IPS DF 19.7 (cell line): Measurements from ENCODE around the gene PPID.
A peak's percentile ranks its signal among the peaks of the same experiment; 100 is the strongest.
"Not testable (repeated sequence)": the region's sequence is repeated elsewhere in the genome, so short reads cannot be mapped to it uniquely, and the experiment has no call there.

Source experiments
- DNase-seq: peaks from one replicate; pipeline ENCODE4 v3.0.0-alpha.2; 2013; ENCODE audit warnings: low read depth, low spot score

The PPID gene

GRCh38 chr4:158729716-158730559, 6.7 kb upstream of the PPID start:
- DNase-seq: no peak

- DNase-seq: no peak
Measured at GRCh38 chr4:158728236-158728635, 5.0 kb upstream of the PPID start.

GRCh38 chr4:158726633-158727032, 3.4 kb upstream of the PPID start:
- no peak for DNase-seq

DNA sequence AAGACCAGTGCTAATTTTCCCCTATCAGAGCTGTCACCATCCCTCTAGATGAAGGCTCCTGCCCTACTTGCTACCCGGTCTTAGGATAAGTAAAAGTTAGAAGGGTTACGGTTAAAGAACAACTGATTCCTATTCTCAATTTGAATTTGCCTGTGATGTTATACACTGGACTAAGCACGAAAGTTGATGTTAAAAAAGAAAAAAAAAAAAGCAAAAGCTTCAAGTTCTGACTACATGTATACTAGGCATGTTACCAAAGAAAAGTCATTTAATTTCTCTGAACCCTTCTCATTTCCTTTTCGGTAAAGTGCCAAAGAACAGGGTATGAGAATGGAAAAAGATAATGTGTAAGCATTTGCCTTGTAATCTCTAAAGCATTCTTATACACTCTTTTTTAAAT, 1.4 kb upstream of the PPID start:
- no peak for DNase-seq

DNA sequence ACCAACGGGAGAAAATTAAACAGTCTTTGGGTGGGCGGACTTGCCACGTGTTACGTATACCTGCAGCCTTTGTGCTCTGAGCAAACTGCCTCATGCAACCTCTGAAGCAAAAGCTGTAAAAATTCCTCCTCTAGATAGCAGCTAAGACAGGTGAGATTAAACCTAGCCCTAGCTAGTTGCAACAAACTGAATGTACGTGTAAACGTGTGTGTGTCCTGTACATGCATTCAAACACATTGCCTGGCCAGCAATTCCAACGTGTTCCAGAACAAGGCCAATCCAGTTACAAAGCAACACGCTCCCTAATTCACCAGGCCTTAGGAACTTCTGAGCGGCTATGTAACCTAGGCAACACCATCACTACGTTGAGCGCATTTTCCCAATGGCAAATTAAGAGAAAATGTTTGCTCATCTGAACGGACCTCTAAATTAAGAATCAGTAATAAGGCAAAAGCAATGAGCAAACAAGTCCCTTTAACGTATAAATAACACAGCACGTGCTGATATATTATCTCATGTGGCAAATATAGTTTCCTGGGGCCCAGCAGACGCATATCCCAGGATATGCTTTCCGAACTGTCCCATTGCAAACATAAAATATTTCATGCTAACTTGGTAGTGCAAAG, 792 bp downstream of the PPID start:
- DNase-seq: no peak

DNA sequence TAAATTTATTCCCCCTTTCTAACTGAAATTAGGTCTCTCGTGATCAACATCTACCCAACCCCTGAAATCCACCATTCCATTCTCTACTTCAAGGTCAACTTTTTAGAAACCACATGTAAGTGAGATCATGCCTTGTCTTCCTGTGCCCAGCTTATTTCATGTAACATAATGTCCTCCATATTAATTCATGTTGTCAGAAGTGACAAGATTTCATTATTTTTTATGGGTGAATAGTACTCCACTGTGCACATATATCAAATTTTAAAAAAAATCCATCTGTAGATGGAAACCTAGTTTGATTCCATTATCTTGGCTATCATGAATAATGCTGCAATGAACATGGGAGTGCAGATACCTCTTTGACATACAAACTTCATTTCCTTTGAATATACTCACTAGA, 1.5 kb downstream of the PPID start:
- DNase-seq: no peak

- no peak for DNase-seq
Measured at GRCh38 chr4:158715802-158716201, 7.4 kb downstream of the PPID start.

DNA sequence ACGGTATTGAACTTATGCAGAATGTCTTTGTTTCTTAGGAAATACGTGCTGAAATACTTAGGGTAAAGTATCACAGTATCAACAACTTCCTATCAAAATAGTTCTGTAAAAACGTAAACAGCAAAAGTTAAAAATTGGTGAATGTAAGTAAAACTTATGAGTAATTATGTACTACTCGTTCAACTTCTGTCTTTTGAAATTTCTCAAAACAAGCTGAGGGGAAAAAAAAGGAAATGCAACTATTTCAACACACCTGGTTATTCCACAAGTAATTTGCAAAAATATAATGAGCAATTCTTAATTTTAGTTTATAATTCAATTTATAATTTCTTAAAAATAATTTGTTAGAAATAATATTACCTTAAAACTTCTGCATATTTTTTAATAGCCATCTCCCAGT, 8.3 kb downstream of the PPID start:
- no peak for DNase-seq

- not testable (repeated sequence) for DNase-seq
Measured at GRCh38 chr4:158712622-158713021, 10.6 kb downstream of the PPID start.

DNA sequence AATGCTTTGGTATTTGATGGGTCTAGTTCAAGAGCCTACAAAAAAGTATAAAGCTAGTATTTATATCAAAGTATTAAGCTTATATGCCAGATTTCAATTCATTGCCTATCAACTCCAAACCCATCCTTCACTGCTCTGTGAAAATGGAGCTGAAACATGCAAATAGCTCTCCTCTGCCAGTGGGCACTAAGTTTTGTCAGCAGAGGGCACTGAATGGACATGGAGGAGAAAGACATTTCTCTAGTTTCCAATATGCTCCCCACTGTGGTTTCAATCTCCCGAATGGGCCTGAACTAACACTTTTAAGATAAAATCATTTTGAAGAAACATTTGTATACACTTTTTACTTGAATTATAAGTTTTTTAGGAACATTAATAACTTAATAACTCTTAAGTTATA, 12.4 kb downstream of the PPID start:
- DNase-seq: no peak

DNA sequence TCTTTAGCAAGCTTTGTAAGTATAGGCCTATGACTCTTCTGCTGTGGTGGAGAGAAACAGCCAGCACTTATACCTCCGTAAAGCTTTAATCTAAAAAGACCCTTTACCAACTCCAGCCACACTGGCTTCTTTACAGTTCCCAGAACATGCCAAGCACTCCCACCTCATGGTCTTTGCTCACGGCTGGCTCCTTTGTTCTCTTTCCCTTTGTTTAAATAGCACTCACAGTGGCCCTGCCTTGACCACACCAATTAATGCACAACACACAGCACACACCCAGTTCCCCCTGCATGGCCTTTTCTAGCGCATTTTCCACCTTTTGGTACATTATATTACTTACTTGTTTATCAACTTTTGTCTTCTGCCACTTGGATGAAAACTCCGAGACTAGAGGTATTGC, 18.9 kb downstream of the PPID start:
- DNase-seq: no peak

- peak; percentile 5 for DNase-seq
Measured at GRCh38 chr4:158688813-158689212, 34.4 kb downstream of the PPID start.

- no peak for DNase-seq
Measured at GRCh38 chr4:158682066-158682465, 41.1 kb downstream of the PPID start.

DNA sequence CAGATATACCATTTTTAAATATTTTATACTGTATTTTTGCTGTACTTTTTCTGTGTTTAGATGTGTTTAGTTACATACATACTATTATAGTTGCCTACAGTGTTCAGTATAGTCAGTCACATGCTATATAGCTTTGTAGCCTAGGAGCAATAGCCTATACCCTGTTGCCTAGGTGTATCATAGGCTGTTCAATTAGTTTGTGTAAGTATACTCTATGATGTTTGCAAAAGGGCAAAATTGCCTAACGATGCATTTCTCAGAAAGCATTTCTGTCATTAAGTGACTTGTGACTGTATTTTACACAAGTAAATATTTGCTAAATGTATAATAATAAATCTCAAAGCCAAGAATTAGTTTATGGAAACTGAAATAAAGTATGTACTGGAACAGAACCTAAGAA, 41.6 kb downstream of the PPID start:
- DNase-seq: no peak

DNA sequence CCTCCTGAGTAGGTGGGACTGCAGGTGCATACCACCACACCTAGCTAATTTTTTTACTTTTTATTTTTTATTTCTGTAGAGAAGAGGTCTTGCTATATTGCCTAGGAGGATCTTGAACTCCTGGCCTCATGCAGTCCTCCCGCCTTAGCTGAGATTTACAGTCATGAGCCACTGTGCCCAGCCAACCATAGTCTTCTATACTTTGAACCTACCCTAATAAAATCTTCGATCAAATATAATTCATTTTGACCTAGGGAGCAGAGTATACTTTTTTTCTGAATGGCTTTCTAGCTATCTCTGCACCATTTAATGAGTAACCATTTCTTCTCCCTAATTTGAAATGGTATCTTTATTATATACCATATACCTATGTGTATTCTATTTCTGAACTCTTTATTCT, 44.4 kb downstream of the PPID start:
- no peak for DNase-seq

DNA sequence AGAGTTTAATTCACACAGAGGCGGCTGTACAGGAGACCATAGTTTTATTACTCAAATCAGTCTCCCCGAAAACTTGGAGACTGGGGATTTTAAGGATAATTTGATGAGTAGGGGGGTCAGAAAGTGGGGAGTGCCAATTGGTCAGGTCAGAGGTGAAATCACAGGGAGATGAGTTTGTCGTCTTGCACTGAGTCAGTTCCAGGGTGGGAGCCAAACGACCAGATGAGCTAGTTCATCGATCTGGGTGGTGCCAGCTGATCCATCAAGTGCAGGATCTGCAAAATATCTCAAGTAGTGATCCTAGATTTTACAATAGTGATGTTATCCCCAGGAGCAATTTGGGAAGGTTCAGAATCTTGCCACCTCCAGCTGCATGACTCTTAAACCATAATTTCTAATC, 47.1 kb downstream of the PPID start:
- DNase-seq: no peak

- no peak for DNase-seq
Measured at GRCh38 chr4:158673633-158674032, 49.6 kb downstream of the PPID start.

- DNase-seq: peak; percentile 97
Measured at GRCh38 chr4:158671915-158672806, 51.0 kb downstream of the PPID start, which contains the start of gene ETFDH. Gene ETFDH (plus strand): TSS chr4:158672296. CDS start chr4:158672457, 161 bp downstream.

DNA sequence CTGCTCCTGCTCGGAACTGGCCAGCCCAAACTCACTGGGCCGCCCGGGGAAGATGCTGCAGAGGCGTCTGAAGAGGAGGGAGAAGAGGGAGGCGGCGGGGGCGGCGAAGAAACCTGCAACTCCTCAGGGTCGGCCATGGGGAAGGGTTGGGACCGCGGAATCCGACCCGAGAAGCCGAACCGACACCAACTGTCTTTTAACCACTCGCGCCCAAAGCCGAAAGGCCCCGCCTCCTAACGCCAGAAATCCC, 51.6 kb downstream of the PPID start, which contains the start of gene C4orf46:
C4orf46 (minus strand) TSS at position 223 of the 250 bp plus-strand sequence; CDS start at position 137, 86 bp downstream.
- DNase-seq: no peak

GRCh38 chr4:158670975-158671664, 52.1 kb downstream of the PPID start:
- no peak for DNase-seq

DNA sequence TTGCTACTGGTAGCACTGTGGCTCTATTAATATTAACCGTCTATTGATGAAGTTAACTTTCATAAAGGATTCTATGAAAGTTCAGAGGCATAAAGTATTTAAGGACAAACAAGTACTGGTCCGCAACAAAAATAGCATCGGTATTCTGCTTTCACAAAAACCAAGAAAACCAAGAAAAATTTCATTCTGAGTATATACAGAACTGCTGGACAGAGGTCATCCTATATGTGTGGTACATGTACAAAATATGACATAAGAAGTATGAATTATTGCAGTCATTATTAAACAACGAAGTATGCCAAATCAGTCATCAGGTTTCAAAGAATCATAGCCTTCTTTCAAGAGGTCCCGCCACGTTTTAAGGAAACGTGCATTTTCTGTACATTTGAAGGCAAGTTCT, 53.9 kb downstream of the PPID start:
- no peak for DNase-seq
